HG02571 (cell line): ENCODE data around the gene CATSPER3.

Source experiments
- ATAC-seq: cut with Tn5 transposase; IDR thresholded peaks from one replicate; pipeline ENCODE4 v1.9.1; 2021; ENCODE audit warnings: mild to moderate bottlenecking, moderate library complexity; ENCODE audit not compliant: unreplicated experiment

CATSPER3 gene

DNA sequence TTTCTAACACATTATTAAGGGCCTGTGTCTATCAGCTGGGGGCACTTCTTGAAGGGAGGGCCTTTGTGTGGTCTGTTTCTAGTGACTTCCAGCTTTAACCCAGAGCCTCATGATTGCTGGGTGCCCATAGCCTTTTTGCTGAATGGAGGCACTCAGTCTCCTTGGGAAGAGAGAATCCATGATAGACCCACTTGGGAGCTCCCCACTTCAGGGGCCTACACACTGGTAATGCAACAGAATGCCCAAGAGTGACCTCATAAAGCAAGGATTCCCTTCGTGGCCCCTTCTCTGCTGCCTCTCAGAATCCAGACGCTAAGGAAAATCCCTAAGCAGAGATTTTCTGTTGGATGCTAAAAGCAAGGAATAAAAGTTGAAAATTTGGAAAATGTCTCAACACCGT, at the start of gene CATSPER3:
Gene CATSPER3, plus strand, starts transcription at position 301 of the 400 bp plus-strand sequence. Its CDS starts 85 bp downstream, at position 386.
- no peak for ATAC-seq

DNA sequence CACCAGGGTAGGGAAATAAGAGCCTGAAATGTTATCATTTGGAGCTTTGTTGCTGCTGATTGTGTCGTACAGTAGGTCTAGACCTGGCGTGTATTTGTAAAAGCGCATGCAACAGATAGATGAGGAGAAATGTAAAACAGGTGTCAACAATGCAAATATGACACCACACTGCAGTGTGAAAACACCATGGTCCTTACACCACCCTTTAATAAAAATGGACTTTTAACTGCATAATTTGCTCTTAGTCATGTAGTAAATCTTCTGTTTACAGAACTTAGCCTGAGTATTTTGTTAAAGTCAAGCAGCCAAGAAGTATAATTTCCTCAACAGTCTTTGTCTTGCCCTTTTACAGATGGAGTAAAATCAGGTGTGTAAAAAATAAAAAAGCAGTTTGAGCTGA, 48.8 kb upstream of the CATSPER3 start:
- no peak for ATAC-seq

DNA sequence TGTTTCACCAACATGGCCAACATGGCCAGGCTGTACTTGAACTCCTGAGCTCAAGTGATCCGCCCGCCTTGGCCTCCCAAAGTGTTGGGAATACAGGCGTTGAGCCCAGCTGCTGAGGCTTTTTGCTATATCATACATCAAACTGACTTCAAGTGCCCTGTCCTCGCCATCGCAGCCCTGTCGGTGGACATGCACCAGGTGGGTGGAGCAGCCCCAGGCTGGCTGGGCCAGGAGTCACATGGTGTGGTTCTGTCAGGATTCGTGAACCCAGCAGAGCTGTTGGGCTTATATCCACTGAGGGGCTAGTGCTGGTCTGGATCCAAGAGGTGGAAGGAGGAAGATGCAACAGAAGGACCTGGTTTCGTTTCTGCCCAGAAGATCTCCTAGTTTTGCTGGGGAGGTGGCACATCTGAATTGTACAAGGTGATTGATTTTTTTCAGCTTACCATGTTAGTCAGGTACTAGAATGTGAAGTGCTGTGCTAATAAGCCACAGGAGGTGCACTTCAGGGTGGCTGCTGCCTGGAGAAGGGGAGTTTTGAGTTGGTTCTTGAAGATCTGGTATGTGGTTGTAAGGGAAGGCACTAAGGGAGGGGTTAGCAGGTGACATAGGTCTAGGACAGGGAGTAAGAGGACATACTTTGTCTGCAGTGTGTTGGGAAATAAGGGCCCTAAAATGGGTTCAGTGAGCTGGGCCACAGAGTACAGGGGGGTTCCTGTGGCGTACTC, 46.7 kb upstream of the CATSPER3 start:
- ATAC-seq = no peak

DNA sequence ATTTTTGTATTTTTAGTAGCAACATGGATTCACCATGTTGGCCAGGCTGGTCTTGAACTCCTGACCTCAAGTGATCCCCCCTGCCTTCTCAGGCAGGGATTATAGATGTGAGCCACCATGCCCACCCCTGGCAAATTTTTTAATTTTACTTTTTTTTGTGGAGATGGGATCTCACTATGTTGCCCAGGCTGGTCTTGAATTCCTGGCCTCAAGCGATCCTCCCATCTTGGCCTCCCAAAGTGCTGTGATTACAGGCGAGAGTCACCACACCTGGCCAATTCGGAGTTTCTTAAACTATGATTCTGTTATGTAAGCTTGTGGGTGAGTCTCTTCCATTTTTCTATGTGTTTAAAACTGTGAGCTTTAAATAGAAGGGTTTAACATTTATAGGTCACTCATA, 35.2 kb upstream of the CATSPER3 start:
- no peak for ATAC-seq

DNA sequence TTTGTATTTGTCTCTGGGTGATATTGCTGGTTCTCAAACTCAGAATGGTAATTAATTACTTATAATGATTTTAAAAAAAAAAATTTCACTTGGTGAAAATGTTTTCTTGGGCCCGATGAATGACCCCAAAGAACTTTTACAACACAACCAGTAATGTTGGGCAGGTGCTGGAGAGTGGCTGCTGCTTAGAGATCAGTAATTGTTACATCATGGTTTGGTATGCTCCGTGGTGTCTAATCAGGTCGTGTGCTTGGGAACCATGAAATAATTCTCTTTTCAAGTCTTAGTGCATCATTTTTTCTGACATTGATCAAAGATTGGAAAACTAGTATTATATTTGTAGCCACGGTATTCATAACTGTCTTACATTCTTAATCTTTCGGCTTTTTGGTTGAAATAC, 33.5 kb upstream of the CATSPER3 start:
- no peak for ATAC-seq

DNA sequence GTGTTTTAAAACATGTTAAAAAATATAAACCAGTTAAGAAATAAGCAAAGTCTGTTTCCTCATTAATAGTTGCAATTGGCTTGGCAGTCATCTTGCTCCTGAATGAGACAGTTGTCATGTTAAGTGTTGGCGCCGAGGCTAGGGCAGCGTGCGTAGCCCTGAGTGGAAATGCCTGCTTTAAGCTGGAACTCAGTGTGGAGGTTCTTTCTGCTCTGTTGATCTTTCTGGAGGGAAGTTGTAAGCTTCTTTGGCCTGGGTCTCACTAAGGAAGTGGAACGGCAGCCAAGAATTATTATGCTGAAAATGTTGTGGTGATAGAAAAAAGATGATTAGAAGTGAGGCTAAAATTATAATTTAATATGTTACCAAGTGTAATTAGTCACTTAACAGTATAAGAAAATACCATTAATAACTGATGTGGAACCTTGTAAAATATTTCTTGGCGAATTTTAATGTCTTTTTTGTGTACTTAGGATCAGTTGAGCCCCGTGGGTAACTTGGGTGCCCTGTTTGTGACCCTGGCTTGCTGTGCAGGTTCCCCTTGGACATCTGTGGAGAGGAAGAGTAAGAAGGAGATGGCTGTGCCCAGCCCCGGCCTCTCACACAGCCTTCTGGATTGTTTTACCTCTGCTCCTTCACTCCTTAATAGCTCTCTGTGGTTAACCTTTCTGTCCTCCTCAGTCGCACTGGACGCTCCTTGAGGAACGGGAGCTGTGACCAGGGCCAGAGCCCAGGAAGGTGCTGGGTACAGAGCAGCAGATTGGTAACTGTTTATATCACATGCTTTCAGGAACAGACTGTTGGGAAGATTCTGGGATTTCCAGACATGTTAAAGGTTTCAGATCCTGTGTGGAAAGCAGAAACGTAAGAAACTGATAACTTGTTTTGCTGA, 31.8 kb upstream of the CATSPER3 start:
- no peak for ATAC-seq

DNA sequence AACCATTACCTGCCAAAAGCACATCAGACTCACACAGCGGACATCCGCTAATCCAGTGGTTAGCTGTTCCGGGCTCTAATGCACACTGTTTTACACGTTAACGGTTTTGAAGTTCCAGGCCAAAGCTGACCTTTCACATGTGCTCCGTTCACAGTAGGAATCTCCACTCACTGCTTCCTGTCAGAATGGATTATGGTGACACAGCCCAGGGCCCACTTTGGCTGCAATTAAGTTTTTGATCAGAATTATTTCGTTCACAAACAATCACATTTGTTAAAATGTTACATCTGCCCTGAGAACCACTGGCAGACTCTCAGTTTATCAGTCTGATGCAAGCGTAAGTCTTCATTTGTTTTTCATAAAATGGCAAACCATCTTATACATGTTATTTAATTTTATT, 30.2 kb upstream of the CATSPER3 start:
- no peak for ATAC-seq

DNA sequence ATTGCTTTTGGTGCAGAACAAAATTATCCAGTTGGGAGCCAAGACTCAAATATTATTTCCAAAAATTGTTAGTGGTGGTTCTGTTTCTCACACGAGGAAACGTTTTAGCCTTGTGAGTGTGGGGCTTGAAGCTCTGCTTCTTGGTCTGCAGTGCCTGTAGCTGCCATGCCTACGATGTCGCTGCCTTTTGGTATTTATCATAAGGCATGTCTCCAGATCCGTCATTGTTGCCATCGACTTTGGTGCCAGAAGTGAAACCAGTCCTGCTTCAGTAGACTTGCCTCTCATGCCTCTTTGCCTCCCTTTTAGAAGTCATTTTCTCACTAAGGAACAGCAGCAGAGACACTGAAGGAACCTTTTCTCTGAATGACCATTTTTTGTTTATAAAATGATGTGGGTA, 29.7 kb upstream of the CATSPER3 start:
- ATAC-seq = no peak

DNA sequence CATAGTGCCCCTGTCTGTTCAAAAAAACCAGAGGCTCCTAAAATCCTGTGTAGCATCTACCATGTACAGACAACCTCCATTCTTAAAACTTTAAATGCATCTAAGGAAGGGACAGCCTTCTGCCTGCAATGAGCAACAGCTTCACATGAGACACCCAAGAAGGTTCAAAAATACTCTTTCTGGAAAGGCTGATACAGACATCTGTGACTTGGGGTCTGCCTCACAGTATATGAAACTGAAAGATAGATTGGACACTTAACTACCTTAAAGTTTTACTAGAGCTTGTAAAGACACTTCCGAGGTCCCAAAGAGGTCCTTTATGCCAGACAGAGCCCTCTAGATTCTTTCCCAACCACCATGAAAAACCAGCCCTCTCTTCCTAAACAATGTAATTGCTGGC, 28.2 kb upstream of the CATSPER3 start:
- no peak for ATAC-seq

DNA sequence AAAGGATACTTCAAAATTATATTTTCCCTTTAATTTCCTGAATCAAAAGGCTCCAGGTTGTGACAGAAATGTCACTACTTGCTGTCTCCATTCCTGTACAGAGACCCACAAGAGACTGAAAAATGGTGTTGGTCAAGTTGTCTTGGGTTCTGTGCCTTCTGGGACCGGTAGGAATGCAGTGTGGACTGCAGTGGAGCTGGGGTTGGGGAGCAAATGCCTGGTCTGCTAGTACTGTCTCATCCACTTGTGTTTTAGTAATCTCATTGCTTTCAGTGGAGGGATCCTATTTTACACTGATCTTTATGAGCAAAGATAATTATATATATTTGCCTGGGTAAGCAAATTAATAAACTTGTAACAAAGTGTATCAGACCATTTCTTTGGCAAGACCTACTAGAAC, 24.2 kb upstream of the CATSPER3 start:
- no peak for ATAC-seq

DNA sequence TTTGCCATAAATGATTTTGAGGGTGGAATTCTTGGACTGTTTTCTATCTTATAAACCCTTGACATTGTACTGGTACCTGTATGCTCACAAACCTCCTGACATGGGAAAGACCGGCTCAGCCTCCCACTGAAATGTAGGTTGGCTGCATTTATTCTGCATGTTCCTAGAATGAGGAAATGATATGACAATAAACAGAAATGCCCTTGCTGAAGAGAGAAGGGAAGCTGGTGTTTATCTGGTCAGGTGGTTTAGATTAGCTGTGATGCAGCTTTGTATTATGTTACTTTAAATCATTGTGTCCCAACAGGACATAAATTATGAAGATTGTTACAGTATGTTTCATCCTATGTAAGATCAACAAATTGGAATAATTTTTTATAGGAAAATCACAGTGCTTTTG, 23.1 kb upstream of the CATSPER3 start:
- no peak for ATAC-seq

DNA sequence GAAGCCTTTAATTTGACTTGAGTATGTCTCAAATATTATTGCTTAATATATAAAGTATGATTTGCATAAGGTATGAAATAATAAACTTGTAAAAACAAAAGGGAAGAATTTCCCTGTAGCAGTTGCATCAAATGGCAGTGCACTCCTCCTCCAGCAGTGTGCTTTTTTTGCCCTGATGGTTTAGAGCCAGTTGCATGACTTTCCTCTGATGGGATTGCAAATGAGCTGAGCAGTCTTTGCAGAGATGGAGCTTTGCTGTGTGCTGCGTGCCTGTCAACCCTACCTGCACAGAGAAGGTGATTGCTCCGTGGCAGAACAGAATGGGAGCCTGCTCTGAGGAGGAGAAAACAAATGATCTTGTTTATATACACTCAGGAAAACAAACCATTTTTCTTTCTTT, 22.7 kb upstream of the CATSPER3 start:
- no peak for ATAC-seq

DNA sequence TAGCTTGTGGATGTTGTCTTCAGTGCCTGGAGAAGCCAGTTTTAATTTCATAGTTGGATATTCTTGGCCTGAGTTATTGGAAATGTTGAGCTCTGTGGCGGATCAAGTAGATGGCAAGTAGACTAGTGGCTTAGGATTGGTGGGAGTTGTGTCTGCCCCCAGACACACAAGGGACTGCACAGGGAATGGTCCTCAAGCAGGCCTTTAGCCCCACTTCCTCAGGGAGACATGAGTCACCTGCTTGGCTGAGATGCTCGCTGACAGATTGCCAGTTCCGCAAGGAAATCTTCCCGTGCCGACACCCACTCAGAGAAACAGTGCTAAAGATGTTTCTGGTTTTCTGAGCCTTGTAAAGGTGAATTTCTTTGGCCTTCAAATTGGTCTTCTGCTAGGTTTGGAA, 18.8 kb upstream of the CATSPER3 start:
- no peak for ATAC-seq

DNA sequence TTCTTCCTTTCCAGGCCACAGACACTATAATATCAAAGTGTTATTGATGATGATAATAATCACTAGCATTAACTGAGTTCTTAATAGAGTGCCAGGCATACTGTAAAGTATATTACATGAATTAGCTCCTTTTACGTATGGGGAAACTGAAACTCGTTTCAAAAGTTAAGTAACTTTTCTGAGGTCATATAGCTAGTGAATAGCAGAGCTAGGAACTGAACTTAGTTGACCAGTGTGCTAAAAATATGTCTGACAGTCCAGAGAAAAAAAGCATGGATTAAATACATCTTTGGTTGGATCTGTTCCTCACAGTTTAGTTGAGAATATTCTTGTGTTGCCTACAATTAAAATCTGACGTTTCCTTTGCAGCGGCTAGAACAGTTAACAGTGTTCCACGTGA, 18.4 kb upstream of the CATSPER3 start:
- no peak for ATAC-seq

DNA sequence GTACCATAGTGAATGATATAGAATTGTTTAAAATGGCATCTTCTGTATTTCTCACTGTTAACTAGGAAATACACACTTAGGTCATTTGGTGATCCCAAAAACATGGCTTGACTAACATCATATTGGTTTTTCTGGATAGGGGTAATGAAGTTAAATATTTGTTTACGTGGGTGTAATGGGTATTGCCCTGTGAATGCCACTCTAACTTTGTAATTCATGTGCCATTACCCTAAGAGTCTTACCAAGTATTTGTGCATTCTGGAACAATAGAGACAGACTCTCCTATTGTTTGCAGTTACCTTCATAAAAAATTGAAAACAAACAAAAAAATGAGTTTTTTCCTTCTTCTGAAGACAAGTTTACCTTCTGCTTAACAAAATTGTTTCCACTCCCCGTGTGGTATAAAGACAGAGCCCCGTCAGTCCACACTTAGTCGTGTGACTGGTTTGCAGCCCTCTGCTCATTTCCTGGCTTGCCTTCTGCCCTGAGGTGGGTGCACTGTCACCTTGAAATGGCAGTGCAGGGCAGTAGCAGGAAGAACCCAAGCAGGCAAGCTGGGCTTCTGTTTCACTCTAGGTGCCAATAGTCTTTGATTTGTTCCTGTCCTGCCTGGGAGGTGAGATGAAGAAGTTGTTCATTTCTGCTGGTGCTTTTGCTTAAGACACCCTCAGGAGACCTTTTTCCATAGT, 9.6 kb upstream of the CATSPER3 start:
- no peak for ATAC-seq

DNA sequence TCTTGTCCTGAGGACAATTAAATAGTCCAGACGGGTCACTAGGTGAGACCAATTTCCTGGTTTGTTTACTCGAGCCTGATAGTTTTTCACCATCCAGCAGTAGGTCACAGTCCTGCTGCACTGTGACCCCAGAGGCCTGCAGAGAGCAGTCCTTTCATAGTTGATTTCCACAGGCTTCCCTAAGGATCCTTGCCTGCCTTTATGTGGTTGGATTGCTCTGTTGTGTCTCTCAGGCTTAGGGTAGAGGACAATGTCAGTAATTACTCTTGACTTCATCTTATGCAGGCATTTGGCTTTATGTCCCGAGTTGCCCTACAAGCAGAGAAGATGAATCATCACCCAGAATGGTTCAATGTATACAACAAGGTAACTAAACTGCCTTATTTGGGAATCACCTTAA, 9.0 kb upstream of the CATSPER3 start:
- ATAC-seq = no peak

DNA sequence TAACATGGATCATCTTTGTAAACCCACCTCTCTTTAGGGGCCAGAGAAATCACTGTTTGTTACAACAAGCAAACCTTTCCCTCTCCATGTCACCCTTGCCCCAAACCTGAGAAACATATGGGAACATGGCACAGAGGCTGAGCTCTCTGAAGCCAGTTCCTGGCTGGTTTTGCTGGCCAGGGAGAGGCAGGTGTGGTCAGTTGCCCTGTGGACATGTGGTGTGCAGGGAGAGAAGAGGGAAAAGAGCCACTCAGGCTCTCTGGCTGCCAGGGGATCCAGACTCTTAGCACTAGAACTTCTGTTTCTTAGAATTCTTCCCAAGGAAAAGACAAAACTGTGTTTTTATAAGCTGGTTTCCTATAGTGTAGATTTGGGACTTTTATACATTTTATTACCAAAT, 4.6 kb upstream of the CATSPER3 start:
- no peak for ATAC-seq

DNA sequence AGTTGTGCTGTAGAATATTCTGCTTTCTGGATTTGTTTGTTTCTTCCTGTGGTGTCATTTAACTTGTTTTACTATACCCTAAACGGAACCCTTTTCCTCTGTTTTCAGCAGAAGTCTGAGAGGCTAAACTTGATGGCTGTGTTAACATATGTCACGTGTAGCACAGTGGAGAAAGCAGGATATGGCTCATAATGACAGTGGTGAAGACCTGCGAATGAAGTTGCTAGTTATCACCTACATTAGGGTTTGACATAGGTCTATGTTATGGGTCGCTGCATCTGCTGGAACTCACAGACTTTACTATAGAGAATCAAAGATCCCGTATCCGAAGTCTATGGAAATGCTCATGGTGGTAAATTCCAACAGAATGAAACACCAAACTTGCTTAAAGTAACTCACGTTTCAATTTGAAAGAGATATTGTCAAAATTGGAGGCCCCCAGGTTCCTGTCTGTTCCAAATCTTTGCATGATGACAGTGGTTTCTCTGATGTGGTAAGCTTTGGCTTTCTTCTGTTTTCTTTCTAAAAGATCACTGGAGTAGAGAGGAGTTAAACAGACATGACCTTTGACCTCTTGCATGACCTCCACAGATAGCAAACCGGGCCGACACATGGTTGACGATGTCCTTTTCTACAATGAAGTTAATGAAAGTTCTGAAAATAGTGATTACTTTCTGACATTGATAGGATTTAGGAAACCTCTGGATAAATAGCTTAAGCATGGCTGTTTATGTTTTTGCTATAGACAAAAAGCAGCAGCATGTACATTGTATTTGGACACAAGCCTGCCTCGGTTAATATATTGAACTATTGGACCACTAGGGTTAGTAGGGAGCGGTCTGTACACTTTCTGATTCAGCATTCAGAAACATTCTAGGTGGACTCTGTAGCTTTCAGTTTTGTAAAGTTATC, 3.1 kb upstream of the CATSPER3 start:
- ATAC-seq = no peak

DNA sequence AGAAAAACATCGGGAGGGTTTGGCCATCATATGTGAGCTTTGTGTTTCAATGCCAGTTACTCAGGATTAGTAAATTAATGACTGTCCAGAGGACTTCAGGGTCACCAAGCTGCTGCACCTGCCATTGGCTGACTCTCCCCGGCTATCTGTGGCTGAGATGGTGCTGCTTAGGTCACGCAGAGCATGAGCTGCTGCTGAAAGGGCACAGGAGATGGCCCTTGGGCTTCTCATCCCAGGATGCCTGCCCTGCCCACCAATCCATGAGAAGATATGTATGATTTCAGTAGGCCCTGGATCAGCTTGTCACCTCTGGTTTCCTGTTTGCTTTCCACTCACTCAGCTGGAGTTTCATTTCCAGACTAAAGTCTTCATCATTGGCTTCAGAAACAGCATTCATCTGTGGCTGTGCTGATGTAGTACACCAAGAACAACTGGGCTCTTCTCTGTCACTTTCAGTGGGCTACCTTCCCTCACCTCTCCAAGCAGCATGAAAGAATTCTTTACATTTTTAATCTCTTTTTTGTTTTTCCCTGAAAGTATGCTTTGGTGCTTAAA, 2.4 kb upstream of the CATSPER3 start:
- no peak for ATAC-seq

DNA sequence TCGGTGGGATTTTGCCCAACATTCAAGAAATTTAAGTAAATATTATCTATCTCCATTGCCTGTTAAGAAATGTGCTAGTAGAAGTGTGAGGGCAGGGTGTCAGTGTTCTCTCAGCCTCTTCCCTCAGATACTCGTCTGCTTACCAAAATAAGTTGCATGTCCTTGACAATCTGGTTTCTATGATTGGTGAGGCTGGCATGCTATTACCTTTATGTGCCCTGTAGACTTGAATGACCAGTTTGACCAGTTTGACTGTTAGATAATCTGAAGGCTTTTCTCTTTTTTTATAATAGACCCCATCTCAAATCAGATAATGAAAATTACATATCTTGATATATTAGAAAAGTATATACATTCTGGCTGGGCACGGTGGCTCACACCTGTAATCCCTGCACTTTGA, 348 bp downstream of the CATSPER3 start:
- no peak for ATAC-seq
